Measurements from ENCODE around the gene GSTT2. TPM values are rescaled to one million over a fixed set of nuclear protein-coding genes. Genes with fewer than 3 reads are reported as not detected.

The GSTT2 gene
- total and polyA plus RNA-seq, 10 donors: 0.16 to 1.3 (median 0.44) TPM; not detected in 5

- no peaks in the 10 kb centered on the region for H3K36me3 ChIP-seq
- no peak for TF ChIP-seq CTCF (IDR thresholded peaks at IDR 0.05 in 8 of 11, conservative IDR thresholded peaks at IDR 0.05 in 3 of 11)
- H3K4me3 ChIP-seq: no peak overlapping the region
- intact Hi-C loops (cut with DNase I; ENCODE audit: low total_unique reads): no loop called here
- H3K9me3 ChIP-seq: no peaks in the 10 kb centered on the region
- WGBS, 5 donors: 83 to 91% (median 85%) methylated on average over 7 of the region's 7 CpGs
- peaks cover 6 to 35% (median 29%) of the 10 kb centered on the region in 6 donors for H3K4me1 ChIP-seq
- no peaks in the 10 kb centered on the region for H3K27me3 ChIP-seq (replicated peaks in 1 of 7)
- DNase-seq: no peak
- no peak overlapping the region for H3K27ac ChIP-seq
Measured at GRCh38 chr22:24009227-24010017, 29.5 kb downstream of the GSTT2 start.

- H3K27me3 ChIP-seq (replicated peaks in 1 of 7): no peaks in the 10 kb centered on the region
- WGBS, 5 donors: 90 to 98% (median 96%) methylated on average over 2 of the region's 2 CpGs
- no peak for DNase-seq
- no peaks in the 10 kb centered on the region for H3K9me3 ChIP-seq
- no peak overlapping the region for H3K27ac ChIP-seq
- H3K36me3 ChIP-seq: no peaks in the 10 kb centered on the region
- H3K4me3 ChIP-seq: no peak overlapping the region
- peaks cover 6 to 35% (median 29%) of the 10 kb centered on the region in 6 donors for H3K4me1 ChIP-seq
- intact Hi-C loops (cut with DNase I; ENCODE audit: low total_unique reads): no loop called here
- TF ChIP-seq POLR2A (IDR thresholded peaks at IDR 0.05) (no peak), CTCF (IDR thresholded peaks at IDR 0.05 in 8 of 11, conservative IDR thresholded peaks at IDR 0.05 in 3 of 11) (no peak), POLR2AphosphoS5 (IDR thresholded peaks at IDR 0.05) (no peak)
Measured at GRCh38 chr22:24010018-24010391, 30.1 kb downstream of the GSTT2 start.

GRCh38 chr22:24011735-24012068 is 31.8 kb downstream of the GSTT2 start:
- intact Hi-C loops (cut with DNase I; ENCODE audit: low total_unique reads): no loop called here
- Histone ChIP-seq H3K4me1 (peaks cover 6 to 35% (median 29%) of the 10 kb centered on the region in 6 donors), H3K27ac (peak overlapping the region; percentile 58 to 89 (median 82)), H3K4me3 (peak overlapping the region; percentile 81 to 100 (median 94)), H3K27me3 (replicated peaks in 1 of 7) (no peaks in the 10 kb centered on the region), H3K36me3 (no peaks in the 10 kb centered on the region), H3K9me3 (peaks cover 0 to 3% (median 0%) of the 10 kb centered on the region in 8 donors)
- 0 to 2% (median 1%) methylated on average over 10 of the region's 10 CpGs for WGBS, 5 donors
- DNase-seq: no peak
- TF ChIP-seq POLR2A (IDR thresholded peaks at IDR 0.05) (no peak), POLR2AphosphoS5 (IDR thresholded peaks at IDR 0.05) (no peak), CTCF (IDR thresholded peaks at IDR 0.05 in 8 of 11, conservative IDR thresholded peaks at IDR 0.05 in 3 of 11) (no peak)

GRCh38 chr22:24016156-24016555 is 36.2 kb downstream of the GSTT2 start:
- H3K36me3 ChIP-seq: peaks cover 0 to 12% (median 6%) of the 10 kb centered on the region in 6 donors
- peaks cover 6 to 30% (median 22%) of the 10 kb centered on the region in 6 donors for H3K4me1 ChIP-seq
- H3K27ac ChIP-seq: no peak overlapping the region
- WGBS, 5 donors: 94 to 98% (median 97%) methylated on average over 1 of the region's 1 CpG
- DNase-seq: no peak
- no peaks in the 10 kb centered on the region for H3K27me3 ChIP-seq (replicated peaks in 1 of 7)
- H3K9me3 ChIP-seq: peaks cover 0 to 3% (median 0%) of the 10 kb centered on the region in 8 donors
- TF ChIP-seq POLR2AphosphoS5 (IDR thresholded peaks at IDR 0.05) (no peak), CTCF (IDR thresholded peaks at IDR 0.05 in 8 of 11, conservative IDR thresholded peaks at IDR 0.05 in 3 of 11) (no peak), POLR2A (IDR thresholded peaks at IDR 0.05) (no peak)
- H3K4me3 ChIP-seq: no peak overlapping the region
- intact Hi-C loops (cut with DNase I; ENCODE audit: low total_unique reads): no loop called here
